Keratinocyte (primary cell): Measurements from ENCODE around the gene CLDN19. TPM values are rescaled to one million over a fixed set of nuclear protein-coding genes. Genes with fewer than 3 reads are reported as not detected.

Experiments used
- DNase-seq: peaks from one replicate; pipeline ENCODE4 v3.0.0-alpha.2; 2011; ENCODE audit warnings: low read depth, missing footprints, low spot score
- FAIRE-seq: peaks from 2 replicates; lab custom pipeline; 2011; peaks lifted over from hg19 to GRCh38; lab: Jason Lieb, UNC
- H2AFZ ChIP-seq: 2 replicates; pipeline ENCODE4 v1.6.0; 2012; ENCODE audit warnings: low read length, control low read depth, inconsistent platforms; ENCODE audit not compliant: control insufficient read depth
- H3K27ac ChIP-seq: 2 replicates; pipeline ENCODE4 v1.5.1; 2011; ENCODE audit warnings: low read length; ENCODE audit not compliant: control insufficient read depth, insufficient read depth
- H3K27me3 ChIP-seq: 3 replicates; pipeline ENCODE4 v1.6.0; 2011; ENCODE audit warnings: low read length; ENCODE audit not compliant: control insufficient read depth, insufficient read depth; ENCODE audit errors: extremely low read depth
- H3K36me3 ChIP-seq, 2 experiments: 2 replicates in 1 of 2; 3 replicates in 1 of 2; pipeline ENCODE4 v1.5.1; 2011; ENCODE audit warnings: low read length in 2 of 2, mild to moderate bottlenecking in 1 of 2; ENCODE audit not compliant: control insufficient read depth in 2 of 2, insufficient read depth in 2 of 2; ENCODE audit errors: extremely low read depth in 1 of 2
- H3K4me1 ChIP-seq: 3 replicates; pipeline ENCODE4 v1.5.1; 2011; ENCODE audit warnings: low read length; ENCODE audit not compliant: control insufficient read depth, insufficient read depth; ENCODE audit errors: extremely low read depth
- H3K4me2 ChIP-seq: 3 replicates; pipeline ENCODE4 v1.6.0; 2011; ENCODE audit warnings: low read depth, low read length; ENCODE audit not compliant: control insufficient read depth, insufficient read depth; ENCODE audit errors: extremely low read depth
- H3K4me3 ChIP-seq, 3 experiments: fragments of 200-600 bp in 1 of 3; sonication (generic) in 1 of 3; 2 replicates in 2 of 3; 3 replicates in 1 of 3; pipeline ENCODE4 v1.5.1; 2011 to 2016; ENCODE audit warnings: low read length in 3 of 3, mild to moderate bottlenecking in 3 of 3, control low read depth in 2 of 3, inconsistent platforms in 1 of 3, low read depth in 1 of 3, mixed read lengths in 1 of 3, mixed run types in 1 of 3, moderate library complexity in 1 of 3; ENCODE audit not compliant: control insufficient read depth in 2 of 3, insufficient read depth in 2 of 3; ENCODE audit errors: extremely low read depth in 1 of 3
- H3K79me2 ChIP-seq: 2 replicates; pipeline ENCODE4 v1.6.0; 2012; ENCODE audit warnings: low read length; ENCODE audit not compliant: control insufficient read depth, insufficient read depth
- H3K9ac ChIP-seq: 3 replicates; pipeline ENCODE4 v1.6.0; 2011; ENCODE audit warnings: low read length; ENCODE audit not compliant: control insufficient read depth, insufficient read depth; ENCODE audit errors: extremely low read depth
- H3K9me1 ChIP-seq: 3 replicates; pipeline ENCODE4 v1.6.0; 2011; ENCODE audit warnings: low read length; ENCODE audit not compliant: control insufficient read depth, insufficient read depth; ENCODE audit errors: extremely low read depth
- H3K9me3 ChIP-seq: 2 replicates; pipeline ENCODE4 v1.5.1; 2012; ENCODE audit warnings: low read depth, low read length; ENCODE audit not compliant: control insufficient read depth
- H4K20me1 ChIP-seq: 3 replicates; pipeline ENCODE4 v1.6.0; 2011; ENCODE audit warnings: low read length; ENCODE audit not compliant: control insufficient read depth, insufficient read depth; ENCODE audit errors: extremely low read depth
- EZH2 ChIP-seq: IDR thresholded peaks from one replicate; pipeline ENCODE4 v1.6.1; 2012; ENCODE audit warnings: inconsistent platforms, mild to moderate bottlenecking, low read length, moderate library complexity
- dilution Hi-C: fragments of 300-500 bp; cut with MboI; formaldehyde crosslinking; loops from one replicate; pipeline ENCODE4 v1.7.0; 2020; ENCODE audit warnings: low sequenced_read_pairs; ENCODE audit not compliant: extremely low pct_ligation_motif_present
- polyA plus RNA-seq, 5 experiments: library from polyadenylated mRNA; depleted of rRNA in 3 of 5; stranded (reverse) in 3 of 5; stranded (forward) in 1 of 5; unstranded in 1 of 5; fragments of >200 nt; gene quantifications; 1 replicate in 1 of 5; 2 replicates in 3 of 5; 3 replicates in 1 of 5; pipeline versions ENCODE4 v1.2.1 to v1.2.3, GENCODE V29; 2011 to 2012; ENCODE audit warnings: missing spikeins in 2 of 5, low read depth in 1 of 5, low replicate concordance in 1 of 5
- TF ChIP-seq, protein P1 (sequence below), 3 experiments: IDR thresholded peaks in 1 of 3; conservative IDR thresholded peaks in 1 of 3; optimal IDR thresholded peaks in 1 of 3; 2 replicates in 2 of 3; 3 replicates in 1 of 3; pipeline versions ENCODE3 to v1.5.1; 2011; ENCODE audit warnings: low read length in 3 of 3, mild to moderate bottlenecking in 3 of 3, moderate library complexity in 2 of 3, control low read depth in 1 of 3, inconsistent platforms in 1 of 3; ENCODE audit not compliant: insufficient read depth in 2 of 3; ENCODE audit errors: extremely low read depth in 1 of 3

The CLDN19 gene
- polyA plus RNA-seq, 1 donor (not counting 4 experiments of a cell fraction or from before 2014, with no cell fraction given): not detected

DNA sequence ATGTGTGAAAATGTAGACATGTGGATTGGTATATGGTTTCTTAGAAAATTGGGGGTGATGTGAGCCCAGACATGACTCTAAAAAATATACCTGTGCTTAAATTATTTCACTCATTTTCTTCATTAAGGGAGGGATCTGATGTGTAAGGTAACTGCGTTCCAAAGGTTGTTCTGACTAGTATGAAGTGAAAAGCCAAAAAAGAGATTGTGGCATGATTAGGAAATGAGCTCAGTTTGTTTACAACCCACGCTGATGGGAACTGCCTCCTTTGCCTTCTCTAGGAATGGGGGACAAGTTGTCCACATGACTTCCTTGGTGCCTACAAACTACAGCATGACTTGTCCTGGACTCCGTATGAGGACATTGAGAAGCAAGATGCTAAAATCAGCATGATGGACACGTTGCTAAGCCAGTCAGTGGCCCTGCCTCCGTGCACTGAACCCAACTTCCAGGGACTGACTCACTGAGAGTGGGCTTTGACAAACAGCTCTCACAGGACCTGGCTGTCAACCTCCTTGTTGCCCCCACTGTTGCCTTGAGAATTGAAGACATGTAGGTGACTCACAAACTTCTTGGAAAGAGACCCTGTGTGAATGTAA is 35.0 kb upstream of the CLDN19 start:
- no peaks in the 10 kb centered on the region for H3K27me3 ChIP-seq
- no peaks in the 10 kb centered on the region for H3K9me3 ChIP-seq
- peaks cover 8% of the 10 kb centered on the region for H3K79me2 ChIP-seq
- H3K4me3 ChIP-seq: no peak overlapping the region
- dilution Hi-C loops: no loop called here
- FAIRE-seq (no peak), DNase-seq (no peak)
- H4K20me1 ChIP-seq: no peaks in the 10 kb centered on the region
- no peak overlapping the region for H3K4me2 ChIP-seq
- H3K9ac ChIP-seq: no peak overlapping the region
- no peak for TF ChIP-seq EZH2
- TF ChIP-seq, protein P1, sequence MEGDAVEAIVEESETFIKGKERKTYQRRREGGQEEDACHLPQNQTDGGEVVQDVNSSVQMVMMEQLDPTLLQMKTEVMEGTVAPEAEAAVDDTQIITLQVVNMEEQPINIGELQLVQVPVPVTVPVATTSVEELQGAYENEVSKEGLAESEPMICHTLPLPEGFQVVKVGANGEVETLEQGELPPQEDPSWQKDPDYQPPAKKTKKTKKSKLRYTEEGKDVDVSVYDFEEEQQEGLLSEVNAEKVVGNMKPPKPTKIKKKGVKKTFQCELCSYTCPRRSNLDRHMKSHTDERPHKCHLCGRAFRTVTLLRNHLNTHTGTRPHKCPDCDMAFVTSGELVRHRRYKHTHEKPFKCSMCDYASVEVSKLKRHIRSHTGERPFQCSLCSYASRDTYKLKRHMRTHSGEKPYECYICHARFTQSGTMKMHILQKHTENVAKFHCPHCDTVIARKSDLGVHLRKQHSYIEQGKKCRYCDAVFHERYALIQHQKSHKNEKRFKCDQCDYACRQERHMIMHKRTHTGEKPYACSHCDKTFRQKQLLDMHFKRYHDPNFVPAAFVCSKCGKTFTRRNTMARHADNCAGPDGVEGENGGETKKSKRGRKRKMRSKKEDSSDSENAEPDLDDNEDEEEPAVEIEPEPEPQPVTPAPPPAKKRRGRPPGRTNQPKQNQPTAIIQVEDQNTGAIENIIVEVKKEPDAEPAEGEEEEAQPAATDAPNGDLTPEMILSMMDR (optimal IDR thresholded peaks at IDR 0.05 in 1 of 3, IDR thresholded peaks at IDR 0.05 in 1 of 3, conservative IDR thresholded peaks at IDR 0.05 in 1 of 3; ENCODE audit: extremely low read depth in 1 of 3, insufficient read depth in 2 of 3, low read length in 3 of 3): no peak
- no peak overlapping the region for H2AFZ ChIP-seq
- H3K9me1 ChIP-seq: no peaks in the 10 kb centered on the region
- no peaks in the 10 kb centered on the region for H3K4me1 ChIP-seq
- H3K27ac ChIP-seq: no peak overlapping the region
- H3K36me3 ChIP-seq: peaks cover 12 to 34% of the 10 kb centered on the region in 2 experiments

DNA sequence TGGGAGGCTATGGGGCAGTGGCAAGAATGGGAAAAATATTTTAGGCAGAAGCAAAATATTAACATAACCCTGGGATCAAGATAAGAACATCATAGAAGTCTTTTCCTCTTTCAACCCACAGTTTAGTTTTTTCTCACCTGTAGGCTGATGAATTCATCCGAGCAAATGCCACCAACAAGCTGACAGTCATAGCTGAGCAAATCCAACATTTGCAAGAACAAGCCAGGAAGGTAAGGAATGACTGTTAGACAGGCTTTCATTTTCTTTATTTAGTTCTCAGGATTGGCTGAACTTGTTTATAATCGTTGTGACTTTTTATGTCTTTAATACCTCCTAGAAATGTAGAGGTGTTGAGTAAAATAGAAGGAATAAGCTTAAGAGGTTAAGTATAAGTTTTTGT is 33.4 kb upstream of the CLDN19 start:
- no peaks in the 10 kb centered on the region for H3K27me3 ChIP-seq
- H3K9me1 ChIP-seq: no peaks in the 10 kb centered on the region
- no peak overlapping the region for H3K4me3 ChIP-seq
- FAIRE-seq (no peak), DNase-seq (no peak)
- TF ChIP-seq, protein P1 (optimal IDR thresholded peaks at IDR 0.05 in 1 of 3, IDR thresholded peaks at IDR 0.05 in 1 of 3, conservative IDR thresholded peaks at IDR 0.05 in 1 of 3; ENCODE audit: extremely low read depth in 1 of 3, insufficient read depth in 2 of 3, low read length in 3 of 3): no peak
- TF ChIP-seq EZH2: no peak
- no peak overlapping the region for H3K4me2 ChIP-seq
- H3K79me2 ChIP-seq: peaks cover 18% of the 10 kb centered on the region
- H4K20me1 ChIP-seq: no peaks in the 10 kb centered on the region
- no peaks in the 10 kb centered on the region for H3K4me1 ChIP-seq
- no peak overlapping the region for H3K27ac ChIP-seq
- no peaks in the 10 kb centered on the region for H3K9me3 ChIP-seq
- dilution Hi-C loops: no loop called here
- H2AFZ ChIP-seq: no peak overlapping the region
- H3K9ac ChIP-seq: no peak overlapping the region
- peaks cover 12 to 27% of the 10 kb centered on the region in 2 experiments for H3K36me3 ChIP-seq
